Mesenchymal stem cell (in vitro differentiated cells and primary cell): ENCODE measurements around the gene CES4A.

Experiments used
- DNase-seq: peaks from one replicate; pipeline ENCODE4 v3.0.0-alpha.2; 2013
- H2AFZ ChIP-seq: one replicate; pipeline ENCODE4 v1.6.1; 2013; ENCODE audit warnings: low read depth, mild to moderate bottlenecking, control low read depth, inconsistent platforms, low read length, moderate library complexity
- H2AK5ac ChIP-seq: 2 replicates; pipeline ENCODE4 v1.6.1; 2013; ENCODE audit warnings: low read length, moderate library complexity, mild to moderate bottlenecking, inconsistent platforms; ENCODE audit not compliant: severe bottlenecking
- H2BK120ac ChIP-seq: one replicate; pipeline ENCODE4 v1.6.1; 2013; ENCODE audit warnings: low read depth, mild to moderate bottlenecking, inconsistent platforms, low read length, moderate library complexity
- H2BK12ac ChIP-seq, 2 experiments: one replicate each; pipeline ENCODE4 v1.6.1; 2013; ENCODE audit warnings: inconsistent platforms in 2 of 2, low read length in 2 of 2, mild to moderate bottlenecking in 2 of 2, moderate library complexity in 2 of 2, control low read depth in 1 of 2
- H2BK15ac ChIP-seq: one replicate; pipeline ENCODE4 v1.6.1; 2013; ENCODE audit warnings: mild to moderate bottlenecking, low read depth, inconsistent platforms; ENCODE audit not compliant: poor library complexity, severe bottlenecking
- H2BK5ac ChIP-seq: 2 replicates; pipeline ENCODE4 v1.6.1; 2013; ENCODE audit warnings: low read depth, mild to moderate bottlenecking, low read length, control low read depth, inconsistent platforms; ENCODE audit not compliant: poor library complexity, severe bottlenecking
- H3K14ac ChIP-seq, 2 experiments: one replicate each; pipeline ENCODE4 v1.6.1; 2013; ENCODE audit warnings: inconsistent platforms in 2 of 2, low read length in 2 of 2, control low read depth in 1 of 2, mild to moderate bottlenecking in 1 of 2, moderate library complexity in 1 of 2
- H3K18ac ChIP-seq, 2 experiments: one replicate each; pipeline ENCODE4 v1.6.1; 2013; ENCODE audit warnings: inconsistent platforms in 2 of 2, low read length in 2 of 2, control low read depth in 1 of 2, low read depth in 1 of 2, mild to moderate bottlenecking in 1 of 2
- H3K23ac ChIP-seq, 2 experiments: one replicate each; pipeline ENCODE4 v1.6.1; 2013; ENCODE audit warnings: inconsistent platforms in 2 of 2, low read length in 2 of 2, mild to moderate bottlenecking in 2 of 2, moderate library complexity in 2 of 2, control low read depth in 1 of 2
- H3K27ac ChIP-seq: 2 replicates; pipeline ENCODE4 v1.5.1; 2013; ENCODE audit warnings: mild to moderate bottlenecking, moderate library complexity, low read length, control low read depth, inconsistent platforms; ENCODE audit not compliant: poor library complexity, severe bottlenecking
- H3K27me3 ChIP-seq, 2 experiments: 2 replicates each; pipeline versions ENCODE4 v1.6.1 to v1.7.0; 2013; ENCODE audit warnings: low read length in 2 of 2, mild to moderate bottlenecking in 2 of 2, moderate library complexity in 2 of 2, control low read depth in 1 of 2, inconsistent platforms in 1 of 2; ENCODE audit not compliant: control insufficient read depth in 1 of 2, insufficient read depth in 1 of 2
- H3K36me3 ChIP-seq, 2 experiments: 2 replicates each; pipeline versions ENCODE4 v1.6.1 to v1.7.0; 2013; ENCODE audit warnings: low read length in 2 of 2, control low read depth in 1 of 2, inconsistent platforms in 1 of 2, low read depth in 1 of 2, mild to moderate bottlenecking in 1 of 2; ENCODE audit not compliant: insufficient read depth in 2 of 2, control insufficient read depth in 1 of 2
- H3K4ac ChIP-seq, 2 experiments: one replicate each; pipeline ENCODE4 v1.6.1; 2013; ENCODE audit warnings: inconsistent platforms in 2 of 2, low read length in 2 of 2, mild to moderate bottlenecking in 2 of 2, moderate library complexity in 2 of 2, control low read depth in 1 of 2, low read depth in 1 of 2
- H3K4me1 ChIP-seq: 2 replicates; pipeline ENCODE4 v1.6.1; 2013; ENCODE audit warnings: low read depth, low read length, control low read depth; ENCODE audit not compliant: control insufficient read depth, insufficient read depth
- H3K4me2 ChIP-seq: 2 replicates; pipeline ENCODE4 v1.6.1; 2013; ENCODE audit warnings: low read length, mild to moderate bottlenecking, inconsistent platforms; ENCODE audit not compliant: poor library complexity, severe bottlenecking
- H3K4me3 ChIP-seq, 2 experiments: 2 replicates each; pipeline versions ENCODE4 v1.5.1 to v1.7.0; 2013; ENCODE audit warnings: low read length in 2 of 2, mild to moderate bottlenecking in 2 of 2, control low read depth in 1 of 2, low read depth in 1 of 2; ENCODE audit not compliant: insufficient read depth in 1 of 2
- H3K79me1 ChIP-seq: replicated peaks from 2 replicates; pipeline ENCODE4 v1.6.1; 2013; ENCODE audit warnings: mild to moderate bottlenecking, control low read depth, low read length, inconsistent platforms; ENCODE audit not compliant: poor library complexity, severe bottlenecking
- H3K9ac ChIP-seq: 2 replicates; pipeline ENCODE4 v1.7.0; 2013; ENCODE audit warnings: mild to moderate bottlenecking, low read length, moderate library complexity
- H3K9me3 ChIP-seq: 2 replicates; pipeline ENCODE4 v1.7.0; 2013; ENCODE audit warnings: mild to moderate bottlenecking, low read length; ENCODE audit not compliant: control insufficient read depth
- H4K8ac ChIP-seq: one replicate; pipeline ENCODE4 v1.6.1; 2013; ENCODE audit warnings: inconsistent platforms, mild to moderate bottlenecking, low read length, moderate library complexity
- H4K91ac ChIP-seq: one replicate; pipeline ENCODE4 v1.6.1; 2013; ENCODE audit warnings: mild to moderate bottlenecking, low read length, inconsistent platforms
- WGBS: methylation state at CpG from one replicate; pipeline ENCODE4 v1.1.7; 2013; ENCODE audit warnings: mixed read lengths; 5-methylcytosine and 5-hydroxymethylcytosine counted together

Gene CES4A

DNA sequence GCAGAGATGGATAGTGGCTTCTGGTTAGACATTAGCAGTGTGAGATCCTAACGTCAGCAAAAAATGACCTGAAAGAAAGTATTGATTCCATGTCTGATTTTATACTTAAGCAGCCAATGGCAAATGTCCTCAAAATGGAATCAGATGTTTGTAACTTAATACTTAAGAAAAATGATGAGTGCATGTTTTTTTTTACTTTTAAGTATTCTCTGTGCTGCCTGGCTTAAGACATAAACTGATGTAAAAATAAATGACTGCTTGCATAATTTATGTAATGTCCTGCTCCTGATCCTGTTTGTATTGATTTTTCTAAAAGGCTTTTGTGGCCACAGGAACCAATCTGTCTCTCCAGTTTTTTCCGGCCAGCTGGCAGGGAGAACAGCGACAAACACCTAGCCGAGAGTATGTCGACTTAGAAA, 47.9 kb downstream of the CES4A start:
- Histone ChIP-seq H3K18ac (no peak overlapping the region), H3K4me2 (no peak overlapping the region), H3K27me3 (no peaks in the 10 kb centered on the region), H3K9me3 (no peaks in the 10 kb centered on the region), H3K14ac (no peak overlapping the region), H3K27ac (no peak overlapping the region), H3K4me1 (peaks cover 2% of the 10 kb centered on the region), H3K23ac (no peak overlapping the region), H2AFZ (no peak overlapping the region), H4K8ac (no peak overlapping the region), H3K4ac (no peak overlapping the region), H3K4me3 (no peak overlapping the region), H2BK5ac (no peak overlapping the region), H2BK120ac (no peak overlapping the region), H3K9ac (peak overlapping the region; percentile 70), H2BK12ac (no peak overlapping the region), H4K91ac (no peak overlapping the region), H2BK15ac (no peak overlapping the region), H3K36me3 (peaks cover 4 to 46% of the 10 kb centered on the region in 2 experiments), H3K79me1 (peaks cover 8% of the 10 kb centered on the region), H2AK5ac (no peak overlapping the region)
- 95% methylated on average over 5 of the region's 5 CpGs for WGBS
- DNase-seq = no peak

DNA sequence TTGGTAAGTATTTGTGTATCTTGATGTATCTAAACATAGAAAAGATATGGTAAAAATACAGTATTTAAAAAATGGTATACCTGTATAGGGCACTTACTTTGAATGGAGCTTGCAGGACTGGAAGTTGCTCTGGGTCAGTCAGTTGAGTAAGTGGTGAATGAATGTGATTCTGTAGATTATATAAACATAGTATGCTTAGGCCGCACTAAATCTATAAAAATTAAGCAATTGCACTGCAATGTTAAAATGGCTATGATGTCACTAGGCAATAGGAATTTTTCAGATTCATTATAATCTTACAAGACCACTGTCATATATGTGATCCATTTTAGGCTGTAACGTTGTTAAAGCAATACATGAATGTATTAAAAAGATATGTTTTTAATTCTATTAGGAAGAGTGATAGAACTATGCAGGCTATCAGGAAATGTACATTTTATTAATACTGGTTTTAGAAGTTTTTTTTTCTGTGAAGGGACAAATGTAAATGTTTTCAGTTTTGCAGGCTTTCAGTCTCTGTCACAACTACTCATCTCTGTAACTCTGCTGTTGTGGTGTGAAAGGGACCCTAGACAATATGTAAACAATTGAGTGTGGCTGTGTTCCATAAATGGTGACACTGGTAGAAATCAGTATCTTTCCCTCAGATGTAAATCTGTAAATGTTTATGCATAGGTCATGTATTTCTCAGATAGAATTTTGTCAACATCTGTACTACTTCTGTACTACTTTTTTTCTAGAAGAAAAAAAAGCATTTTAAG, 51.1 kb downstream of the CES4A start:
- Histone ChIP-seq H3K79me1 (peaks cover 18% of the 10 kb centered on the region), H3K9me3 (no peaks in the 10 kb centered on the region), H2AFZ (no peak overlapping the region), H2BK15ac (no peak overlapping the region), H3K27me3 (no peaks in the 10 kb centered on the region), H3K9ac (no peak overlapping the region), H3K14ac (no peak overlapping the region), H4K91ac (no peak overlapping the region), H3K4me2 (no peak overlapping the region), H3K18ac (no peak overlapping the region), H3K4me3 (no peak overlapping the region), H2AK5ac (no peak overlapping the region), H3K27ac (no peak overlapping the region), H2BK120ac (no peak overlapping the region), H3K4ac (no peak overlapping the region), H3K36me3 (peaks cover 7 to 44% of the 10 kb centered on the region in 2 experiments), H2BK12ac (no peak overlapping the region), H4K8ac (no peak overlapping the region), H3K23ac (no peak overlapping the region), H2BK5ac (no peak overlapping the region), H3K4me1 (no peaks in the 10 kb centered on the region)
- no CpG with 5 or more reads among the region's 2 CpGs for WGBS
- peak; percentile 43 for DNase-seq

DNA sequence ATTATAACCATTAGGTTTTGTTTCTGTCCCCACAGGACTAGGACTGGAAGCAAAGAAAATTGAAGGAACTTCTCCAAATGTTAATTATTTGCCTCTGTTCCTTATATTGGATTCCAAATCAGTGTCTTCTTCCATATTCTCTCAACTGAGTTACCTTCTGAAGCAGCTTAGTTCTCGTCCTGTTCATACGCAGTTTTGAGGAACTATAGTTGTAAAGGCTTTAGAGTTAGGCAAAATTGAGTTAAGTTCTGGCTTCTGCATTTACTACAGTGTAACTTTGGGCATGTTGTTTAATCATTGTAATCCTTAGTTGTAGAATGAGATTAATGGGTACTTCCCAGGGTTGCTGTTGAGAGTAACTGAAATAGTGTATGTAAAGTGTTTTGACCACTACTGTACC, 51.8 kb downstream of the CES4A start:
- Histone ChIP-seq H2BK12ac (no peak overlapping the region), H3K79me1 (peaks cover 16% of the 10 kb centered on the region), H3K4me1 (no peaks in the 10 kb centered on the region), H4K8ac (no peak overlapping the region), H3K14ac (no peak overlapping the region), H4K91ac (no peak overlapping the region), H3K9me3 (no peaks in the 10 kb centered on the region), H3K23ac (no peak overlapping the region), H3K27ac (no peak overlapping the region), H2BK5ac (no peak overlapping the region), H3K4ac (no peak overlapping the region), H2BK120ac (no peak overlapping the region), H3K27me3 (no peaks in the 10 kb centered on the region), H3K4me2 (no peak overlapping the region), H2AFZ (no peak overlapping the region), H2AK5ac (no peak overlapping the region), H2BK15ac (no peak overlapping the region), H3K18ac (no peak overlapping the region), H3K36me3 (peaks cover 7 to 47% of the 10 kb centered on the region in 2 experiments), H3K9ac (no peak overlapping the region), H3K4me3 (no peak overlapping the region)
- DNase-seq = no peak
- WGBS = 97% methylated on average over 2 of the region's 2 CpGs

DNA sequence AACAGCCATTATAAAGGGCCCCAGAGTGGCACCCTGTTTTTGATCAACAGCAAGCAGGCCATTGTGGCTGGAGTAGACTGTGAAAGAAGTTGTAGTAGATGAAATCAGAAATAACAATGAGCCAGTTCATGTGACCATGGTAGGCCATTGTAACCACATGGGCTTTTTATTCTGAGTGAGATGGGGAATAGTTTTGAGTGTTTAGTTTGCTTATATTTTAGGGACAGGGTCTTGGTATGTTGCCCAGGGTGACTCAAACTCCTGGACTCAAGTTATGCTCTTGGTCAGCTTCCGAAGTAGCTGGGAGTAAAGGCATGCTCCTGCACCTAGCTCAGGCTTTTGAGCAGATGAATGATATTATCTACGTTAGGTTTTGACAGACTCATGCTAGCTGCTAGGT, 52.5 kb downstream of the CES4A start:
- Histone ChIP-seq H3K27ac (no peak overlapping the region), H2BK12ac (no peak overlapping the region), H4K8ac (no peak overlapping the region), H3K4me3 (no peak overlapping the region), H3K23ac (no peak overlapping the region), H3K18ac (no peak overlapping the region), H3K9me3 (no peaks in the 10 kb centered on the region), H3K4me2 (no peak overlapping the region), H2AFZ (no peak overlapping the region), H3K4me1 (no peaks in the 10 kb centered on the region), H2BK120ac (no peak overlapping the region), H3K79me1 (peaks cover 16% of the 10 kb centered on the region), H3K9ac (no peak overlapping the region), H4K91ac (no peak overlapping the region), H2BK15ac (no peak overlapping the region), H3K36me3 (peaks cover 7 to 49% of the 10 kb centered on the region in 2 experiments), H2AK5ac (no peak overlapping the region), H2BK5ac (no peak overlapping the region), H3K27me3 (no peaks in the 10 kb centered on the region), H3K4ac (no peak overlapping the region), H3K14ac (no peak overlapping the region)
- 95% methylated on average over 2 of the region's 2 CpGs for WGBS
- no peak for DNase-seq
